SU-DHL-6 (cell line): ENCODE data around the gene PRRC2C.

ENCODE experiments used
- EZH2phosphoT487 ChIP-seq: fragments of 200-600 bp; sonication (generic), shearing (Covaris generic); conservative IDR thresholded peaks from 2 replicates; pipeline ENCODE4 v1.6.1; 2018; ENCODE audit warnings: mild to moderate bottlenecking, antibody characterized with exemption, low read length, moderate library complexity, mixed read lengths
- TF ChIP-seq, protein P1 (sequence below): fragments of 200-600 bp; sonication (generic); IDR thresholded peaks from one replicate; pipeline ENCODE4 v1.5.1; 2017; ENCODE audit warnings: antibody characterized with exemption, mild to moderate bottlenecking, low read length, moderate library complexity; ENCODE audit not compliant: insufficient read depth, poor library complexity, severe bottlenecking

DNA sequence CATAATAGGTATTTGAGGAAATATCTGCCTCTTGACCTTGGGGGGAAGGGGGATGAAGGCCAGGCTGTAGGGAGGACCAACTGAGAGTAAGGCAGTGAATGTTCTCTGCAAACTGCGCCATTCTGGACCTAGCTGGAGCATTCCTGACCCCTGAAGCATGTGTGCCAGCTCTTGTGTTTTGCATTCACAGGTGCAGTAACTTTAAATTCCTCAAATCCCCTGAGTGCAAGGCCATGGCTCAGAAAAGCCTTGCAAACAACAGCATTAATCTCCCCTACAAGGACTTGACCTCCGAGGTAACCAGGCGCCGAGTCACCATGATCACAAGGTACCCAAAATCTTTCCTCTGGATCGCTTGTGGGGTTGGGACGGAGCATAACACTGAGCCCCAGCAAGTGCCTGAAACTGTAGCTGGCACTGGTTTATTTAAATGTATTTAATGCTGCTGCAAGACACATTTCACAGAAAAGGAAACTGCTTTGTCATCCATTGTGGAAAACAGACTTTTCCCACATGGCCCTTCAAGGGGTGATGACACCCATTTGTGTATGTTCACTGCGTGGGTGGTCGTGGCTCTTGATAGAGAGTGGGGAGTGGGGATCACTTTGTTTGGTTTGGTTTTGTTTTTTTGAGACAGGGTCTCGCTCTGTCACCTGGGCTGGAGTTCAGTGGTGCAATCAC is 138.5 kb downstream of the PRRC2C start:
- TF ChIP-seq, protein P1, sequence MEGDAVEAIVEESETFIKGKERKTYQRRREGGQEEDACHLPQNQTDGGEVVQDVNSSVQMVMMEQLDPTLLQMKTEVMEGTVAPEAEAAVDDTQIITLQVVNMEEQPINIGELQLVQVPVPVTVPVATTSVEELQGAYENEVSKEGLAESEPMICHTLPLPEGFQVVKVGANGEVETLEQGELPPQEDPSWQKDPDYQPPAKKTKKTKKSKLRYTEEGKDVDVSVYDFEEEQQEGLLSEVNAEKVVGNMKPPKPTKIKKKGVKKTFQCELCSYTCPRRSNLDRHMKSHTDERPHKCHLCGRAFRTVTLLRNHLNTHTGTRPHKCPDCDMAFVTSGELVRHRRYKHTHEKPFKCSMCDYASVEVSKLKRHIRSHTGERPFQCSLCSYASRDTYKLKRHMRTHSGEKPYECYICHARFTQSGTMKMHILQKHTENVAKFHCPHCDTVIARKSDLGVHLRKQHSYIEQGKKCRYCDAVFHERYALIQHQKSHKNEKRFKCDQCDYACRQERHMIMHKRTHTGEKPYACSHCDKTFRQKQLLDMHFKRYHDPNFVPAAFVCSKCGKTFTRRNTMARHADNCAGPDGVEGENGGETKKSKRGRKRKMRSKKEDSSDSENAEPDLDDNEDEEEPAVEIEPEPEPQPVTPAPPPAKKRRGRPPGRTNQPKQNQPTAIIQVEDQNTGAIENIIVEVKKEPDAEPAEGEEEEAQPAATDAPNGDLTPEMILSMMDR = no peak
- no peak for TF ChIP-seq EZH2phosphoT487
